Nephron progenitor cell (in vitro differentiated cells): ENCODE data around the gene CMYA5.
A peak's percentile ranks its signal among the peaks of the same experiment; 100 is the strongest.

Source experiments
- DNase-seq: peaks from one replicate; pipeline ENCODE4 v3.0.0; 2021
- H3K27ac Mint-ChIP-seq: 2 replicates; pipeline ENCODE4 v1.8.0; 2021; ENCODE audit warnings: mild to moderate bottlenecking, moderate library complexity, mixed read lengths
- H3K27me3 Mint-ChIP-seq: 2 replicates; pipeline ENCODE4 v1.8.0; 2021; ENCODE audit warnings: mild to moderate bottlenecking, low read depth, mixed read lengths; ENCODE audit not compliant: poor library complexity
- H3K36me3 Mint-ChIP-seq: 2 replicates; pipeline ENCODE4 v1.8.0; 2021; ENCODE audit warnings: low read depth, mixed read lengths
- H3K4me1 Mint-ChIP-seq: 2 replicates; pipeline ENCODE4 v1.8.0; 2021; ENCODE audit warnings: mixed read lengths
- H3K4me3 Mint-ChIP-seq: 2 replicates; pipeline ENCODE4 v1.8.0; 2021; ENCODE audit warnings: mild to moderate bottlenecking, moderate library complexity, mixed read lengths
- H3K9me3 Mint-ChIP-seq: 2 replicates; pipeline ENCODE4 v1.8.0; 2021; ENCODE audit warnings: mild to moderate bottlenecking, moderate library complexity, mixed read lengths
- CTCF ChIP-seq: fragments of 200-600 bp; sonication (generic); IDR thresholded peaks from 2 replicates; pipeline ENCODE4 v1.5.0; 2021; ENCODE audit warnings: antibody characterized with exemption

Gene CMYA5

GRCh38 chr5:79745255-79745654 lies 55.6 kb downstream of the CMYA5 start:
- peaks cover 19% of the 10 kb centered on the region for H3K27me3 Mint-ChIP-seq
- H3K9me3 Mint-ChIP-seq: no peaks in the 10 kb centered on the region
- H3K36me3 Mint-ChIP-seq: no peaks in the 10 kb centered on the region
- H3K4me3 Mint-ChIP-seq: no peak overlapping the region
- no peak for TF ChIP-seq CTCF
- no peak for DNase-seq
- H3K27ac Mint-ChIP-seq: no peak overlapping the region
- no peaks in the 10 kb centered on the region for H3K4me1 Mint-ChIP-seq

DNA sequence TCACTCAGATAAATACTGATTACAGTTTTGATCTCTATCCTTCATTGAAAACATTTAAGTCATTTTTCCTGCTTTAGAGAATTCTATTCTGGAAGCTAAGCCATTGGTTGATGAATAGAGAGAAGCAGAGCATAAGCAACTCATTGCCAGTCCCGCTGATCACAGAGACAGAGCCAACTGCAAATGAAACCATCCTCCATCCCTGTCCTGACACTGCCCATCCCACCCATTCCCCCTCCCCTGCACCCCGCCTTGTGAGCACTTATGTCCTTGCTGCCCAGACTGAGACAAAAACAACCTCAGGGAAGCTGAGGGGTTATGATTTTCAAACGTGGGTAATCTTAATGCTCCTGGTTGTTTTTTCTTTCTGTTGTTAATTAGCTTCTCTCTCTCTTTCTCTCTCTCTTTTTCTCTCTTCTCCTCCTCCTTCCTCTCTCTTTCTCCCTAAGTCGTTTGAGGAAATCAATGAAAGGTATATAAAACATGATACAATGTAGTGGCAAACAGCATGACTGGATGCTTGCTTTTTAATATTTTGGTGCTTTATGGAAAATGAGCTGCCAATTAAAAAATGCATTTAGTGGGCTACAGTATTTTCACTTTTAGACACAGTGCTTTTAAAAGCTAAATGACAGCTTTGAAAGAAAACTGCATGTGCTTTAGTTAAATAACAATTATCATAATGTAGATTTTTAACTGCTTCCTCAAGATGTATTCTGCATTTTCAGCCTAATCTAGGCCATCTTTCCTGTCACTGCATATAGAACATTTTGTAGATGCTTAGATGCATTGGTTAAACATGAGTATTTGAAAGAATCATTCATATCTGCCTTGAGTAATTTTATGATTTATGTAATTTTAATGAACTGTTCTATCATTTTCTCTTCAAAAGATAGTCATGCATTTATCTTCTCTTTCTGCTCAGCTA lies 57.3 kb downstream of the CMYA5 start:
- Mint-ChIP-seq H3K9me3 (no peaks in the 10 kb centered on the region), H3K4me3 (no peak overlapping the region), H3K27me3 (peaks cover 19% of the 10 kb centered on the region), H3K4me1 (peaks cover 11% of the 10 kb centered on the region), H3K36me3 (no peaks in the 10 kb centered on the region), H3K27ac (no peak overlapping the region)
- TF ChIP-seq CTCF: no peak
- DNase-seq: no peak

DNA sequence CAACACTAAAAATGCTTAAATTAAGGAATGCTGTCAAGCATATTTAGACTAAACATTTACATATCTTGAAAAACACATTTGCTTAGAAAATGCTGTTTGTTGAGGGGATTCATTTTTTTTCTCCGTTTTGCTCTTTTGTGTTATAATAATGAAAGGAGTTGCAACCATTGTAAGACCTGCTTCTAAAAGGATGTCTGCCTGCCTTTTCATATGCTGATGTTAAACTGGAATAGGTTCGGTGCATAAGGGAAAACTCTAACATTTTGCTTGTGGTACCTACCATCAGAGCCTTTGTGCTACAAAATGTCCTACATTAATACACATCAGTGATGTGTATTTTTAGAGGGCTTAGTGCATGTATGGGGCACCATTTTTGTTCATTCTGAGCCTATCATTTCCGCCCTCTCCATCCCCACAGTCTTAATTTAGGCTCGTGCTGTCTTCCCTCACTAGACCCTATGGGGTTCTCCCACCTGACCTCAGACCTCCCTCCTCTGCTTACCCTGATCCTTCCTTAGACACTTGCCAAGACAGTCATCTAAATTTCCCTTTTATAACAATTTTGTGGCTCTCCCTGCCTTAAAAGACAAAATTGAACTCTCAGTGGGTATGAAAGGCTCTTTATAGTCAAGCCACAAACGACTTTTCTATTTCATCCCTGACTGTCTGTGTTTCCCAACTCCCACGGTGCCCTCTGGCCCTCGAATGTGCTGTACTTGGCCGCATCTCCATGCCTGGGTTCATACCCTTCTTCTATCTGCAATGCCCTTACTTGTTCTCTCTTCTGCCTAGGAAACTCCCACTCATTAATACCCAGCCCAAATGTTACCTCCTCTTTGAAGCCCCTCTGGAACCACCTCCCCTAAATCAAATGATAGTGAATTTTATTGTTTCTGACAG lies 61.2 kb downstream of the CMYA5 start:
- Mint-ChIP-seq H3K27me3 (peaks cover 20% of the 10 kb centered on the region), H3K27ac (peak overlapping the region; percentile 57), H3K4me1 (peaks cover 13% of the 10 kb centered on the region), H3K36me3 (peaks cover 8% of the 10 kb centered on the region), H3K4me3 (no peak overlapping the region), H3K9me3 (no peaks in the 10 kb centered on the region)
- no peak for DNase-seq
- no peak for TF ChIP-seq CTCF

GRCh38 chr5:79753092-79753491 lies 63.5 kb downstream of the CMYA5 start:
- no peaks in the 10 kb centered on the region for H3K9me3 Mint-ChIP-seq
- H3K36me3 Mint-ChIP-seq: peaks cover 8% of the 10 kb centered on the region

More at GRCh38 chr5:79753092-79753491, 63.5 kb downstream of the CMYA5 start:
- Mint-ChIP-seq H3K4me1 (peaks cover 22% of the 10 kb centered on the region), H3K4me3 (no peak overlapping the region), H3K27ac (no peak overlapping the region), H3K27me3 (peaks cover 16% of the 10 kb centered on the region)
- DNase-seq: no peak
- no peak for TF ChIP-seq CTCF
